ENCODE data around the gene IFT122. TPM values are rescaled to one million over a fixed set of nuclear protein-coding genes. Genes with fewer than 3 reads are reported as not detected.

IFT122 gene
- total and polyA plus RNA-seq, 12 donors, result 9.7 to 29.1 (median 16.8) TPM

- Histone ChIP-seq H3K9me3 (no peaks in the 10 kb centered on the region), H3K36me3 (no peaks in the 10 kb centered on the region), H3K27me3 (no peaks in the 10 kb centered on the region), H3K27ac (no peak overlapping the region), H3K4me1 (peaks cover 5 to 11% (median 9%) of the 10 kb centered on the region in 9 donors), H3K4me3 (no peak overlapping the region)
- WGBS, 2 donors, result 96 to 99% methylated on average over 16 of the region's 16 CpGs
- DNase-seq, result no peak
- ATAC-seq, result no peak
- intact Hi-C loops (cut with DNase I), result no loop called here
- TF ChIP-seq, protein P1, sequence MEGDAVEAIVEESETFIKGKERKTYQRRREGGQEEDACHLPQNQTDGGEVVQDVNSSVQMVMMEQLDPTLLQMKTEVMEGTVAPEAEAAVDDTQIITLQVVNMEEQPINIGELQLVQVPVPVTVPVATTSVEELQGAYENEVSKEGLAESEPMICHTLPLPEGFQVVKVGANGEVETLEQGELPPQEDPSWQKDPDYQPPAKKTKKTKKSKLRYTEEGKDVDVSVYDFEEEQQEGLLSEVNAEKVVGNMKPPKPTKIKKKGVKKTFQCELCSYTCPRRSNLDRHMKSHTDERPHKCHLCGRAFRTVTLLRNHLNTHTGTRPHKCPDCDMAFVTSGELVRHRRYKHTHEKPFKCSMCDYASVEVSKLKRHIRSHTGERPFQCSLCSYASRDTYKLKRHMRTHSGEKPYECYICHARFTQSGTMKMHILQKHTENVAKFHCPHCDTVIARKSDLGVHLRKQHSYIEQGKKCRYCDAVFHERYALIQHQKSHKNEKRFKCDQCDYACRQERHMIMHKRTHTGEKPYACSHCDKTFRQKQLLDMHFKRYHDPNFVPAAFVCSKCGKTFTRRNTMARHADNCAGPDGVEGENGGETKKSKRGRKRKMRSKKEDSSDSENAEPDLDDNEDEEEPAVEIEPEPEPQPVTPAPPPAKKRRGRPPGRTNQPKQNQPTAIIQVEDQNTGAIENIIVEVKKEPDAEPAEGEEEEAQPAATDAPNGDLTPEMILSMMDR (IDR thresholded peaks at IDR 0.05), result no peak
These were observed 93.4 kb downstream of the IFT122 start for GRCh38 chr3:129533406-129533805.

DNA sequence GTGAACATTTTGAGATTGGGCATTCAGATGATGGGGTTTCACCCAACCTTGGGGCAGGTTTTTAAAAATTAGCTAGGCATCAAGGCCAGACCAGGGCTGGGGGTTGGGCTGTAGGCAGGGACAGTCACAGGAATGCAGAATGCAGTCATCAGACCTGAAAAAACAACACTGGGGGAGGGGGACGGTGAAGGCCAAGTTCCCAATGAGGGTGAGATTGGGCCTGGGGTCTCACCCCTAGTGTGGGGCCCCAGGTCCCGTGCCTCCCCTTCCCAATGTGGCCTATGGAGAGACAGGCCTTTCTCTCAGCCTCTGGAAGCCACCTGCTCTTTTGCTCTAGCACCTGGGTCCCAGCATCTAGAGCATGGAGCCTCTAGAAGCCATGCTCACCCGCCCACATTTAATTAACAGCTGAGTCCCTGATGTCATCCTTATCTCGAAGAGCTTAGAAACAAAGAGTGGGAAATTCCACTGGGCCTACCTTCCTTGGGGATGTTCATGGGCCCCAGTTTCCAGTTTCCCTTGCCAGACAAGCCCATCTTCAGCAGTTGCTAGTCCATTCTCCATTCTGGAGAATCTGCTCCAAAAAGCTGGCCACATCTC lies 94.5 kb downstream of the IFT122 start:
- ATAC-seq, result no peak
- Histone ChIP-seq H3K27ac (no peak overlapping the region), H3K4me1 (peaks cover 4 to 13% (median 6%) of the 10 kb centered on the region in 9 donors), H3K27me3 (no peaks in the 10 kb centered on the region), H3K9me3 (no peaks in the 10 kb centered on the region), H3K36me3 (no peaks in the 10 kb centered on the region), H3K4me3 (no peak overlapping the region)
- 82 to 84% methylated on average over 4 of the region's 4 CpGs for WGBS, 2 donors
- DNase-seq, result no peak
- TF ChIP-seq, protein P1 (IDR thresholded peaks at IDR 0.05), result no peak
- intact Hi-C loops (cut with DNase I), result no loop called here

DNA sequence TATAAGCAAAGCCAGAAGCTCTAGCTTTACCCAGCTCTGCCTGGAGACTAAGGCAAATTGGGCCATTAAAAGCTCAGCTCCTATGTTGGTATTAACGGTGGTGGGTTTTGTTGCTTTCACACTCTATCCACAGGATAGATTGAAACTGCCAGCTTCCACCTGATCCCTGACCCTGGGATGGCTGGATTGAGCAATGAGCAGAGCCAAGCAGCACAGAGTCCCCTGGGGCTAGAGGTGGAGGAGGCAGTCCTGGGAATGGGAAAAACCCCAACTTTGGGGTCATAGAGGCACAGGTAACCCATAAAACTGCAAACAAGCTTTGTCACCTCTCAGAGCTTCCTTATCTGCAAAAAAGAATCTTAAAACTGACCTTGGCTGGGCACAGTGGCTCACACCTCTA lies 95.1 kb downstream of the IFT122 start:
- Histone ChIP-seq H3K4me1 (peaks cover 0 to 7% (median under 1%) of the 10 kb centered on the region in 9 donors), H3K27me3 (no peaks in the 10 kb centered on the region), H3K36me3 (no peaks in the 10 kb centered on the region), H3K4me3 (no peak overlapping the region), H3K27ac (no peak overlapping the region), H3K9me3 (no peaks in the 10 kb centered on the region)
- WGBS, 2 donors, result 94% methylated on average over 1 of the region's 1 CpG
- TF ChIP-seq, protein P1 (IDR thresholded peaks at IDR 0.05), result no peak
- ATAC-seq, result no peak
- intact Hi-C loops (cut with DNase I), result no loop called here
- DNase-seq, result no peak

DNA sequence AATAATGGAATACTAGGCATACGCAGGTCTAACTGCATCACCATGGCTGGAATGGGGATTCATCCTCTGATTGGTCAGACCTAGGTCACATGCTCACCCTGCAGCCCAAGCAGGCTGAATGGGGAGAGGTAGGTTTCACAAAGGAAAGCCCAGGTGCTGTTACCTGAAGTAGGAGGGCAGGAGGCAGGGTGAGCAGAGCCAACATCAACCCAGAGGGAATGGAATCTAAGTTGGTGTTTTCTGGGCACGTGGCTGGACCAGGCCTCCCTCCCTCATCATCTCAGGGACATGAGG lies 96.3 kb downstream of the IFT122 start:
- Histone ChIP-seq H3K36me3 (no peaks in the 10 kb centered on the region), H3K27ac (no peak overlapping the region), H3K4me3 (no peak overlapping the region), H3K9me3 (no peaks in the 10 kb centered on the region), H3K4me1 (peaks cover 0 to 6% (median 0%) of the 10 kb centered on the region in 9 donors), H3K27me3 (no peaks in the 10 kb centered on the region)
- DNase-seq, result no peak
- 77 to 79% methylated on average over 2 of the region's 2 CpGs for WGBS, 2 donors
- TF ChIP-seq, protein P1 (IDR thresholded peaks at IDR 0.05), result no peak
- ATAC-seq, result no peak
- intact Hi-C loops (cut with DNase I), result no loop called here

Data from heart right ventricle (tissue), 16 donors.